HG02970 (cell line): Measurements from ENCODE around the gene BCL7A.
"Not testable (repeated sequence)": the region's sequence is repeated elsewhere in the genome, so short reads cannot be mapped to it uniquely, and the experiment has no call there.

Source experiments
- ATAC-seq: cut with Tn5 transposase; IDR thresholded peaks from one replicate; pipeline ENCODE4 v1.9.1; 2021; ENCODE audit warnings: mild to moderate bottlenecking, moderate library complexity, moderate number of reproducible peaks; ENCODE audit not compliant: unreplicated experiment, low FRiP score

The BCL7A gene

DNA sequence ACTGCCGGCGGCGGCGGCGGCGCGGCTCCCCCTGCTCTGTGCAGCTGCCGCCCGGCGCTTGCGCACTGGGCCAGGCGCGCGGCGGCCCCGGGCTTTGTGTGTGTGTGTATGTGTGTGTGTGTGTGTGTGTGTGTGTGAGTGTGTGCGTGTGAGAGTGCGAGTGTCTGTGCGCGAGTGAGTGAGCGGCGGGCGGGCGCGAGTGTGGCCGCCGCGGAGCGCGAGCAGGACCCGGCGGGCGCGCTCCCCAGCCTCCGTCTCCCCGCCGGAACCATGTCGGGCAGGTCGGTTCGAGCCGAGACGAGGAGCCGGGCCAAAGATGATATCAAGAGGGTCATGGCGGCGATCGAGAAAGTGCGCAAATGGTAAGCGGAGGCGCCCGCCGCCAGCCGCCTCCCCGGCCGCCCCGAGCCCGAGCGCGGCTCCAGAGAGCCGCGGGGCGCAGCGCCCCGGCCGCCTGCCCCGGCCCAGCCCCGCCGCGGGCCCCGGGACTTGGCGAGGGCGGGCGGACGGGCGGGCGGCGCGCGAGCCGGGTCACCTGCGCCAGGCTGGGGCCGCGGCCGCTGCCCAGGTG lies at the start of gene BCL7A:
Gene BCL7A, plus strand, starts transcription at position 63 of the 571 bp plus-strand sequence. Its CDS starts 208 bp downstream, at position 271.
- no peak for ATAC-seq

DNA sequence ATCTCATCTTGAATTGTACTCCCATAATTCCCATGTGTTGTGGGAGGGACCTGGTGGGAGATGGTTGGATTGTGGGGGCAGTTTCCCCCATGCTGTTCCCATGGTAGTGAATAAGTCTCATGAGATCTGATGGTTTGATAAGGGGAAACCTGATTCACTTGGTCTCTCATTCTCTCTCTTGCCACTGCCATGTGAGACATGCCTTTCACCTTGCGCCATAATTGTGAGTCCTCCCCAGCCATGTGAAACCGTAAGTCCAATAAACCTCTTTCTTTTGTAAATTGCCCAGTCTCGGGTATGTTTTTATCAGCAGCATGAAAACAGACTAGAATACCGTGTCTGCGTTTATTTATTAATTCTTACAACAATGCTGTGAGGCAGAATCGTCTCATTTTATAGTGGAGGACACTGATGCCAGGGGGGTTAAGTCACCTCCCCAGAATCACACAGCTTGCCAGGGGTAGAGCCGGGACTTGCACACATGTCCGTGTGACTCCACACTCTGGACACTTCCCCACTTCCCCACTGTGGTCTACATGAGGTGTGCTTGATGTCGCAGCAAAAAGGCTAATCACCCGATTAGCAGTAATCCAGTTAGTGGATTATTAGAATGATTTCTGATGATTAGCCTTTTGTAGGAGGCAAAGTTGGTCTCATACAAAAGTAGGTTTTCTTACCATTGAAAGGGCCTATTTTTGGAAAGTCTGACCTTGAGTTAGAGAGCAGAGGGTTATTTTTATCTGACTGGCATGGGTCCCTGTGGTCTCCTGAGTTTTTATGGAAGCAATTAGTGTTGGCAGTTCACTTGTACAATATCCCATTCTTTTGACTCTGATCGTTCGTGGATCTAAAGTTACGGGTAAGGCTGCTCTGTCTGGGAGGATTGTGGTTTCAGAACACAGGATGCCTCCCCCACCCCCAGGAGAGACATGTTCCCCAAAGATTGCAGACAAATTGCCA lies 47.4 kb upstream of the BCL7A start:
- ATAC-seq, result no peak

DNA sequence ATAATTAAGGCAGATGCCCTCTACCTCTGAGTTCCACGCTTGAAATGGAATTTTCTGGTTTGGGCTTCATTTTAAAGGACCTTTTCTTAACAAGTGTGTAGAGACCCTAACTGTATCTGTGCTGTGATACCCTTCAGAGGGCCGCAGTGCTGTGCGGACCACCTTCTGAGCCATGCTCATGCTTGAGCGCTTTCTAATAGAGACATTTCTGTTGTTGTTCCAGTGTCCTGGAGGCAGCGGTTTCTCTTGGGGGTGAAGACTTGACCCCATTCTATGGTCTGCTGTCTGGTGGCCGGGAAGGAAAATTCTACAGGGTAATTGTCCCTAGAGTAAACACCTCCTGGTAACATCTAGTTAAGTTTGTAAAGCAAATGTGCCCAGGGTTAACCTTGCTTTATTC lies 46.7 kb upstream of the BCL7A start:
- no peak for ATAC-seq

DNA sequence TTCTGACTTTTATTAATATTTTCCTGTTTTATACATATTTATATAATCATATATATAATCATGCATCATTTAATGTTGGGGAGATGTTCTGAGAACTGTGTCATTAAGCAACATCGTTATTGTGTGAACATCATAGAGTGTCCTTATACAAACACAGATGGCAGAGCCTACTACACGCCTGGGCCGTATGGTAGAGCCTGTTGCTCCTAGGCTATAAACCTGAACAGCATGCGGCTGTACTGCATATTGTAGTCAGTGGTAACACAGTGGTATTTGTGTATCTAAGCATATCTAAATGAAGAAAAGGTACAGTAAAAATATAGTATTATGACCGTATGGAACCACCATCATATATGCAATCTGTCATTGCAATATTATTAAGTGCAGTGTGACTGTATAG lies 44.7 kb upstream of the BCL7A start:
- ATAC-seq, result no peak

DNA sequence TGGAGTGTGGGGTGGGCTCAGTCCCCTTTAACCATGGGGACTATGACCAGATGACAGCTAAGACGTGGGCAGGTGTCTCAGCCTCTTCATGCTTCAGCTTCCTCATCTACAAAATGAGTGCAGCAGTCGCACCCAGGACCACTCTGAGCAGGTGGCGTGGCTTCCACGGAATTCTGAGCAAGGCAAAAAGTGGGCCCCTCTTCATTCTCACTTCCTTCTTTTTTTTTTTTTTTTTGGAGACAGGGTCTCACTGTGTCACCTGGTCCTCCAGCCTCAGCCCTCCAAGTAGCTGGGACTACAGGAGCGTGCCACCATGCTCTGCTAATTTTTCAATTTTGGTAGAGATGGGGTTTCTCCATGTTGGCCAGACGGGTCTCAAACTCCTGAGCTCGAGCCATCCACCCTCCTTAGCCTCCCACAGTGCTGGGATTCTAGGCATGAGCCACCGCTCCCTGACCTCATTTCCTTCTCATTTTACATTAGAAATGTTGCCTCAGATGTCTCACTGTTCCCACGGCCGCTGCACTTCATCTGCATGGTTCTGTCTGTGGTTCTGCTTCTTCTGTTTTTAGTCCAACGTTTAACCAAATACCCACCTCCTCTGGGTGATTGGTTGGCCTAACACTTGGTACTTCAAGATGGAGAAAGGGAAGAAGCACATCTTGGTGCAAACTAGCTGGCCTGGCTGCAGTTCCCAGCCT lies 41.3 kb upstream of the BCL7A start:
- ATAC-seq, result no peak

DNA sequence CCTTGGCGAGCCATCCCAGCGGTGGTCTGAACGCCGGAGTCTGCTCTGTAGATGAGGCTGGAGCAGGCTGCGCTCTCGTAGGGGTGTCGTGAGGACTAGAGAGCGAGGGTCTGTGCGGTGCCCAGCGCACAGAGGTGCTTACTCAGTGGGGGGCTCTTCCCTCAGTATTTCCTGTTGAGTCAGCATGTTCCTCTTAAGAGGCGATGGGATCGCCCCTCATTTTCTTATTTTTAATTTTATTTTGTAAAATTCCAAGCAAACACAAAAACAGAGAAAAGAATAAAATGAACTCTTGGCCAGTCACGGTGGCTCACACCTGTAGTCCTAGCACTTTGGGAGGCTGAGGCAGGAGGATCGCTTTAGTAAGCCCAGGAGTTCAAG lies 40.8 kb upstream of the BCL7A start:
- ATAC-seq, result no peak

DNA sequence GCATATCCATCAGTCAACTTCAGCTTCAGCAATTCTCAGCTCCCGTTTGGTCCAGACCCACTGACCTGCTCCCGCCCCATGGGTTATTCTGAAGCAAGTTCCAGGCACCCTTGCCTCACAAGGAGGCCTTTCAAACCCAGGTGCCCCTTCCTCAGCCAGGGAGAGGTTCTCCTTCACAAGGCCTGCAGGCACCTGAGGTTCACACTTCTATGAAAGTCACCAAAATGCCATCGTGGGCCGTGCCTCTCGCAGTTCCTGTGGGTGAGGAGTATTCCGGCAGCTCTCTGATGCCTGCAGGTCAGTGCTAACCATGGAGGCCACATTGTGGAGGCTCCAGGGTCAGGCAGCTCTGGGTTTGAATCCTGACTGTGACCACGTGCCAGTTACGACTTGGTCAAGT lies 40.2 kb upstream of the BCL7A start:
- ATAC-seq, result no peak

DNA sequence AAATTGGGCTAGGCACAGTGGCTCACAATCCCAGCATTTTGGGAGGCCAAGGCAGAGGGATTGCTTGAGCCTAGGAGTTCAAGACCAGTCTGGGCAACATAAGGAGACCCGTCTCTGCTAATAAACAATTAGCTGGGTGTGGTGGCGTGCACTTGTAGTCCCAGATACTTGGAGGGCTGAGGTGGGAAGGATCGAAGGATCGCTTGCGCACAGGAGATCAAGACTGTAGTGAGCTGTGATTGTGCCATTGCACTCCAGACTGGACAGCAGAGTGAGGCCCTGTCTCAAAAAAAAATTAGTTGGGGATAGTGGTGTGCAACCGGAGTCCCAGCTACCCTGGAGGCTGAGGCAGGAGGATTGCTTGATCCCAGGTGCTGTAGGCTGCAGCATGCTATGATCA lies 38.7 kb upstream of the BCL7A start:
- ATAC-seq, result no peak

DNA sequence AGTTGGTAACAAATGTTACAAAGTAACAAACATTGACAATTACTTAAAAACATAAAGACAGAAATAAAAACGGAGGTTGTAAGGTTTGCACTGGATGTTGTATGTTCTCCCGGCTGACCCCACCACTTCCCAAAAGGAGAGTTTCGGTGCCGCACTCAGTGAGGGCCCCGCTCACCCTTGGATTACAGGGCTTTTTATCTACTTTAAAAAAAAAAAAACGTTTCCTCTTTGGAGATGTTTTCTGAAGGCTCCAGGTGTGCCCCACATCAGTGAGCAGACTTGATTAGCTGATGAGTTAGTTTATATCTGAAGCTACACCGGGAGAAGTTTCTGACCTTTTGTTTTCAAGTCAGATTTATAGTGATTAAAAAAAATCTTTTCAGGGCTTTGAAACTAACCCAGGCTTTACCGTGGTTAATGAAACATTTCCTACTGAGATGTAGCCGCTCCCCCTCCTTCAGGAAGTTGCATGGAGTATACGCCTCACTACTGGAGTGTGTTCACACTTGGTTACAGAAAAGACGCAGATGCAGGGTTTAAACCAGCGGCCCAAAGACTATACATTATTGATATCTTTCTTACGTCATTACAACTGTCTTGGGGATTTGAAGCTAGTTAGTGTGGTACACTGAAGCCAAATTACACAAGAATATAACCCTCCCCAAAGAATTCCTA lies 38.0 kb upstream of the BCL7A start:
- no peak for ATAC-seq

DNA sequence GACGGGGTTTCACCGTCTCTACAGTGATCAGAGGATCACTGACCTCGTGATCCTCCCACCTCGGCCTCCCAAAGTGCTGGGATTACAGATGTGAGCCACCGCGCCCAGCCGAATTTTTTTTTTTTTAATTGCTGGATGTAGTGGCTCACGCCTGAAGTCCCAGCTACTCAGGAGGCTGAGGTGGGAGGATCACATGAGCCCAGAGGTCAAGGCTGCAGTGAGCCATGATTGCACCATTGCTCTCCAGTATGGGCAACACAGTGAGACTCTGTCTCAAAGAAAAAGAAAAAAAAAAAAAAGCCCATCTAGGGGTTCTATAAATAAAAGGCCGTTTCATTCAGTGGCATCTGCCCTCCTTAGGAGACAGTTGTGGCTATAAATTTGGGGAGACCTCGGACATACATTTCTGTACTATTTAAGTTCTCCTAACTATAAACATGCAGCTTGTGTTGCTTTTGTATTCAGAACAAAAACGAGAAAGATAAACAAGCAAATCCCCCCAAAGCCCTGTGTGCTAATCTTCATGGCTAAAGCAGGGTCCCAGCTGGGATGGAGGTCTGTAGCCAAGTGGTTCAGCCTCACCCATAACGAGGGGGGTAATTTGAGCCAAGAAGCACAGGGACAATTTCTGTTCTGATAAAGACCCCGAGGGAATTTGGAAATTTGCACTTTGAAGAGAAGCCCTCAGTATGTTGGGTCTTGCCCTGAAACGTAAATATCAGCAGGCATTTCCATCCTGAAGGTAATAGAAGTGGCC lies 35.0 kb upstream of the BCL7A start:
- no peak for ATAC-seq

DNA sequence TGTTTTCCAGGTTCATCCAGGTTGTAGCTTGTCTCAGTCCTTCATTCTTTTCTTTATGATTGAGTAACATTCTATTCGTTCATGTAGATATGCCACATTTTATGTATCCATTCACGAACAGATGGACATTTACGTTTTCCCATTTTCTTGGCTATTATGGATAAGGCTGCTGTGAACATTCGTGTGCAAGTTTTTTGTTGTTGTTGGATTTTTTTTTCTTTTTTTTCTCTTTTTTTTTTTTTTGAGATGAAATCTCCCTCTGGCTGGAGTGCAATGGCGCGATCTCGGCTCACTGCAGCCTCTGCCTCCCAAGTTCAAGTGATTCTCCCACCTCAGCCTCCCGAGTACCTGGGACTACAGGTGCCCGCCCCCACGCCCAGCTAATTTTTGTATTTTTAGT lies 33.2 kb upstream of the BCL7A start:
- not testable (repeated sequence) for ATAC-seq

DNA sequence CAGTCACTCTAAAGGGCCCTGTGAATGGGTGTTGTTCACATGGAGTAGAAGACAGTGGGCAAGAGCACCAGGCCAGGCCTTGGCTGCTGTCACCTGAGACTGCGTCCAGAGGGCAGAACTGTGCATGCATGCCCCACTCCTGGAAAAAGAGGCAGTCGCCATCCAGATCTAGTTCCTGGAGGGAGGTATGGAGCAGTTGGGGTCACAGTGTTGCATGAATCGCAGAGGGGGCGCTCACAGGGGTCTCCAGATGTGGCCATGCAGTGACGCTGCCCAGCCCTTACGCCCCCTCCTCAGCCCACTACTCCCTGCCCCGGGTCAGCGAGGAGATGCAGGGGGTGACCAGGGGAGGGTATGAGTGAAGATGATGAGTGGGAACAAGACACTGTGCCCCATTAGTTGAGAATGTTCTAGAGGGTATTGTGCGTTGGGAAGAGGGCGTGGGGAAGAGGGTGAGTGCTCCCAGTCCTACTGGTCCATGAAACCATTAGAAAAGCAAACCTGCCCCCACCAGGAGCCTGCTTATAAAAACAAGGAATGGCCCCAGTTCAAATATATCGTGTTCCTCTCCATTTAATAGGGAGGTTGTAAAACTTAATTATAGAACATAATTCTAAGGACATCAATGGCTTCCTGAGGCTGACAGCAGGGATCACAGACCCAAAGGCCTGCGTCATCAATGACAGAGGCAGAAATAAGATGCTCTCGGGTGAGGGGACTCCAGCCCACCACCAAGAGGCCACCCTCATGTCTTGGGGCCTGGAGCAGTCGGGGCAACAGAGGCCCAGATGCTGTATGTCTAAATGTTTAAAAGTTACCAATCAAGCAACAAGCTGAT lies 32.2 kb upstream of the BCL7A start:
- no peak for ATAC-seq

DNA sequence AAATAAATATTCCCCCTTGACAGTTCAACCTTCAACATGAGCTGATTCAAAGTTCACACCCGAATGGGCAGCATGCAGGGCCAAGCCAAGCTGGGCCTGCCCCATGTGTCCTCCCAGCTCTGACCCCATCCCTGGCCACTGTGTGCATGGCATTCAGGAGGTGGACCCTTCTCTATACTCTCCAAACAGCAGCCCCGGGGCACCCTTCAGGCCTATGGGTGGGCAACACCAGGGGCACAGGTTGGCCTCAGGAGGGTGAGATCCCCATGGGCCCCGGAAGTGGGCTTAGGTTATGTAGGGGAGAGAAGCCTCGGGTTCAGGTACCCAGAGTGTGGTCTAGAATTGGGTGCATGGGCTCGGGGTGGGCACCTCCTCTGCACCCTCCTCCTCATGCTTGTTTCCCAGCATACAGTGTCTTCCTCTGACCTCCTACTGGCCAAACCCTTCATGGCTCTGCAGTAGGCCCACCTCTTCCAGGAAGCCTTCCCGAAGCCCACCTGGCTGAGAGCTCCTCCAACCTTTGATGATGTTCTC lies 31.5 kb upstream of the BCL7A start:
- no peak for ATAC-seq

DNA sequence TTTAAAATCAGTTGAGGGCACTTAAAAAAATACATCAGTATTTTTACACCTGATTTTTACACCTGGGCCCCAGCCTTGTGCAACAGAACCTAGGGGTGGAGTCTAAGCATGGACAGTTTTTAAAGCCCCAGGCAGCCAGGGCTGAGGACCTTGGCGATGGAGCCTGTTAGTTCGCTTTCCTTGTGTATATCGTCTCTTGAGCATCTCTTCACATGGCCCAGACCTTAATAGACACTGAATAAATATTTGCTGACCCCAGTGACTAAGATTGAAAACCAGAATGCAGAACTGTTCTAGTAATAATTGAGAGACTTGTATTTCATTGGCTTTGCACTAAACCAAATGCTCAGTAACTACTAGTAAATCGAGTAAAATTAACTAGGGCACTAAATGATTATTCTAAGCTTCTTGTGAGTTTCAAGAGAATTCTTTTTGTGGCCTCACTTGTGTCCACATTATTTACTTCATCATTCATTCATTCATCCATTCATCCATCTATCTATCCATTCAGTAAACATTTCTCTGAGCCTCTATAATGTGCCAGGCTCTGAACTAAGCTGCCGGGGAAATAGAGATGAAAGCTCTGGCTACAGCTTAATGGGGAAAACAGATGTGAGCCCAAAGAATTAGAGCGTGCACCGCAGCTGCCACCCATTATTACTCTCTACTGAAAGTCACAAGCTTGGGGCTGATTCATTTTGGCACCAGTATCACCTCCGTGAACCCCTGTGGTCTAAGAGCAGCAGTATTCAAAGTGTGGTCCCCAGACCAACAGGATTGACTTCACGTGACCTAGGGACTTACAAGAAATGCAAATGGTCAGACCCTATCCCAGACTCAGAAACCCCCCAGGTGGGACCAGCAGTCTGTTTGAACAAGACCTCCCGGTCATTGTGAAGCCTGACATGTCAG lies 30.7 kb upstream of the BCL7A start:
- peak; percentile 49 for ATAC-seq

DNA sequence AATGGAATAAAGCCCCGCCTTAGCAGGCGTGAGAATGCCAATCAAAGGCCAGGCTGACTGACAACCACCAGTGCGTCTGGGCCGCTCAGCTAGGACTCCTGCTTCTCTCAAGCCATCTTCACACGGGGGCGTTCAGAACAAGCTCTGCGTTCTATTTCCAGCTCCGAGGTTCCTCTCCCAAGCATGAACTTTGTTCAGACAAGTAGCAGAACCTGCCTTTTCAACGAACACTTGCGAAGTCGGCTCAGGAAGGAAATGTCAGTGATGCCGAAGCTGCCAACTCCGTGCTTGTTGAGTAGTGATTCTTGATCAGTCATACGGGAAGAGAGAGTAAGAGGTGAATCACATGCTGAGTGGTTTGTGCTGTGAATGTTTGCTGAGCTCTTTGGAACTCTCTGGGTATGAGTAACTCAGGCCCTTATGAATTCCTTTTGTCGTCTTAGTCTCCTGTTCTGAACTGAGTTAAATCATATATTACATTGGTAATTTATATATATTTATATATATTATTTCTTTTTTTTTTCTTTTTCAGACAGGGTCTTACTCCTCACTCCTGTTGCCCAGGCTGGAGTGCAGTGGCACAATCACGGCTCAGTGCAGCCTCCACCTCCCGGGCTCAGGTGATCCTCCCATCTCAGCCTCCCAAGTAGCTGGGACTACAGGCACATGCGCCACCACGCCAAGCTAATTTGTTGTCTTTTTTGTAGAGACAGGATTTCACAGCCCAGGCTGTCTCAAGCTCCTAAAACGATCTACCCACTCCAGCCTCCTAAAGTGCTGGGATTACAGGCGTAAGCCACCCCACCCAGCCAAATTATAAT lies 29.4 kb upstream of the BCL7A start:
- peak; percentile 62 for ATAC-seq

DNA sequence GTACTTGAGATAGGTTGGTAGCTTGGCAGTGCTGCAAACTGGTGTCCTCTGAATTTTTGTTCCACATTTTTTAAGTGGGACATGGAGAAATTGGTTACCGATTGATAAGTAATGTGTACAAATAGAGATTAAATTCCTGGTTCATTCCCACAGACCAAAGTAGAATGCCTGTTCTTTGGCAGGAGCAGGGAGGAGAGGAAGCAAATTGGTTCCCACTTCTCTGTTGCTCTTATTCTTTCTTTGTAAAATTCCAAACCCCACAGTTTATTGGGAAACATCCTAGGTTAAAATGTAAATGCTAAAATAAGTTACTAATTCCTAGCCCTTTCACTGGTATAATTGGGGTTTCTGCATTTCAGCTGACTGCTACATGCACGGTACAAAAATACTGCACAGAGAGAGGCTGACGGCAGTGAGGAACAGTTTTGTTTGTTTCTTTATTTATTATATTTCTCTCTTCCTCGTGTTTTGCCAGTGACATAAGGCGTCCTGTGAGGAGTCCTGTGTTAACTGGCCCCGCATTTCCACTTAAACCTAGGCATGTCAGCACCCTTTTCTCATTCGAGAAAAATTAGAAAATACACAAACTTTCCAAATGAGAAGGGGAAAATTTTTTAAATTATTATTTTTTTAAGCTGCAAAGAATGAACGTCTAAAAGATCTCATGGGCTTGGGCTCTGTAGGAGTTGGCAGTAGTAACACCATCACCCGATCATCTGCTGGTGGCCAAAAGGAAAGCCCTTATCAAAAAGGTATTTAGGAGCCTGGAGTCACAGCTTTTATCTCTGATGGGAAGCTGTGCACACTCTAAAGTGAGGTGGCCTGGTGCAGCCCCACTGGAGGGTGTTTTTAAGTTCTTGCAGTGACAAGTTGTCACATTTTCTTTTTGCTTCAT lies 25.4 kb upstream of the BCL7A start:
- no peak for ATAC-seq
